GM23338 (cell line): ENCODE measurements around the gene NXN. TPM values are rescaled to one million over a fixed set of nuclear protein-coding genes. Genes with fewer than 3 reads are reported as not detected.

ENCODE experiments used
- ATAC-seq: fragments of 200-7000 bp; cut with Tn5 transposase; 3 replicates; pipeline ENCODE4 v1.9.1; 2020
- DNase-seq: peaks from one replicate; pipeline ENCODE4 v3.0.0-alpha.2; 2015; ENCODE audit warnings: low spot score
- H2AFZ ChIP-seq: fragments of 200-600 bp; sonication (generic); 2 replicates; pipeline ENCODE4 v1.8.0; 2016; ENCODE audit warnings: antibody characterized with exemption, mild to moderate bottlenecking, moderate library complexity
- H3F3A ChIP-seq: fragments of 200-600 bp; sonication (generic); replicated peaks from 2 replicates; pipeline ENCODE4 v1.8.0; 2017; ENCODE audit warnings: antibody characterized with exemption, mixed run types, low read depth
- H3K27ac ChIP-seq: fragments of 200-600 bp; sonication (generic); 2 replicates; pipeline ENCODE4 v1.6.1; 2016; ENCODE audit warnings: low read depth
- H3K27me3 ChIP-seq: fragments of 200-600 bp; sonication (generic); 2 replicates; pipeline ENCODE4 v1.8.0; 2016; ENCODE audit warnings: mild to moderate bottlenecking, mixed run types, moderate library complexity; ENCODE audit not compliant: insufficient read depth
- H3K36me3 ChIP-seq: fragments of 200-600 bp; sonication (generic); 2 replicates; pipeline ENCODE4 v1.8.0; 2016; ENCODE audit warnings: mild to moderate bottlenecking; ENCODE audit not compliant: insufficient read depth
- H3K4me1 ChIP-seq: fragments of 200-600 bp; sonication (generic); 2 replicates; pipeline ENCODE4 v1.8.0; 2016; ENCODE audit warnings: mild to moderate bottlenecking, moderate library complexity; ENCODE audit not compliant: insufficient read depth
- H3K4me2 ChIP-seq: fragments of 200-600 bp; sonication (generic); 2 replicates; pipeline ENCODE4 v1.7.1; 2017; ENCODE audit warnings: mixed run types
- H3K4me3 ChIP-seq: fragments of 200-600 bp; sonication (generic); 2 replicates; pipeline ENCODE4 v1.6.1; 2016; ENCODE audit warnings: mixed run types
- H3K79me2 ChIP-seq: fragments of 200-600 bp; sonication (generic); replicated peaks from 2 replicates; pipeline ENCODE4 v1.8.0; 2017; ENCODE audit warnings: mild to moderate bottlenecking; ENCODE audit not compliant: insufficient read depth
- H3K9me2 ChIP-seq: fragments of 200-600 bp; sonication (generic); 2 replicates; pipeline ENCODE4 v1.8.0; 2017; ENCODE audit not compliant: insufficient read depth
- H4K20me1 ChIP-seq: fragments of 200-600 bp; sonication (generic); replicated peaks from 2 replicates; pipeline ENCODE4 v1.8.0; 2017; ENCODE audit warnings: mild to moderate bottlenecking; ENCODE audit not compliant: insufficient read depth
- H3K27ac Mint-ChIP-seq: 2 replicates; pipeline ENCODE4 v1.8.0; 2020; ENCODE audit warnings: inconsistent platforms, mild to moderate bottlenecking, moderate library complexity, mixed read lengths
- H3K27me3 Mint-ChIP-seq: 3 replicates; pipeline ENCODE4 v1.8.0; 2022; ENCODE audit warnings: low read depth, mild to moderate bottlenecking, moderate library complexity, mixed read lengths, inconsistent platforms; ENCODE audit not compliant: insufficient read depth, poor library complexity
- H3K36me3 Mint-ChIP-seq: 3 replicates; pipeline ENCODE4 v1.8.0; 2021; ENCODE audit warnings: low read depth, mild to moderate bottlenecking, inconsistent platforms, moderate library complexity, mixed read lengths
- H3K4me1 Mint-ChIP-seq: 3 replicates; pipeline ENCODE4 v1.8.0; 2020; ENCODE audit warnings: mild to moderate bottlenecking, inconsistent platforms, mixed read lengths
- H3K4me3 Mint-ChIP-seq: 3 replicates; pipeline ENCODE4 v1.8.0; 2021; ENCODE audit warnings: moderate library complexity, mild to moderate bottlenecking, inconsistent platforms, mixed read lengths
- H3K9me3 Mint-ChIP-seq: 3 replicates; pipeline ENCODE4 v1.8.0; 2020; ENCODE audit warnings: moderate library complexity, mild to moderate bottlenecking, inconsistent platforms, mixed read lengths
- ETS1 ChIP-seq: IDR thresholded peaks from 2 replicates; pipeline ENCODE4 v1.6.1; 2016; ENCODE audit warnings: antibody characterized with exemption
- JUNB ChIP-seq: IDR thresholded peaks from one replicate; pipeline ENCODE4 v1.6.1; 2016; ENCODE audit warnings: antibody characterized with exemption; ENCODE audit not compliant: unreplicated experiment
- STAT1 ChIP-seq: IDR thresholded peaks from one replicate; pipeline ENCODE4 v1.6.1; 2016; ENCODE audit warnings: antibody characterized with exemption; ENCODE audit not compliant: unreplicated experiment
- ZNF114 ChIP-seq: fragments of 250-450 bp; sonication (Bioruptor Pico); IDR thresholded peaks from 2 replicates; pipeline ENCODE4 v1.5.0; 2020; ENCODE audit warnings: mild to moderate bottlenecking, moderate library complexity
- ZNF331 ChIP-seq: fragments of 250-450 bp; sonication (Bioruptor Pico); IDR thresholded peaks from 2 replicates; pipeline ENCODE4 v1.5.0; 2020; ENCODE audit warnings: low read depth, mild to moderate bottlenecking, moderate library complexity
- ZNF462 ChIP-seq: fragments of 250-450 bp; sonication (Bioruptor Pico); IDR thresholded peaks from 2 replicates; pipeline ENCODE4 v1.5.0; 2020; ENCODE audit warnings: mild to moderate bottlenecking, moderate library complexity
- polyA plus RNA-seq: library from polyadenylated mRNA; unstranded; fragments of >200 nt; fragmentation: Nextera tagmentation; extraction: Ambion mirVana; gene quantifications from 2 replicates; pipeline ENCODE4 v1.2.1, GENCODE V29; 2016
- total RNA-seq: library from RNA; depleted of rRNA; stranded (reverse); fragments of >200 nt; shearing (Covaris generic); gene quantifications from 2 replicates; pipeline ENCODE4 v1.2.3, GENCODE V29; 2014

Gene NXN
- total and polyA plus RNA-seq, 2 experiments from 2014 or later, result 31.8 to 105 TPM

- Mint-ChIP-seq H3K4me3 (no peak overlapping the region), H3K27ac (no peak overlapping the region), H3K36me3 (peaks cover 14% of the 10 kb centered on the region), H3K9me3 (no peaks in the 10 kb centered on the region; the same call in 2 of the 3 replicates), H3K4me1 (peaks cover 6% of the 10 kb centered on the region; the same call in 2 of the 3 replicates), H3K27me3 (peaks cover 15% of the 10 kb centered on the region)
- TF ChIP-seq ZNF331 (CRISPR knock-in tag), result no peak
- no peak for TF ChIP-seq ZNF114 (CRISPR knock-in tag)
- TF ChIP-seq ETS1, result no peak
- Histone ChIP-seq H3K27ac (no peak overlapping the region), H4K20me1 (no peaks in the 10 kb centered on the region; the same call in 1 of the 2 replicates), H3K79me2 (no peaks in the 10 kb centered on the region), H3K4me3 (no peak overlapping the region), H3K9me2 (no peaks in the 10 kb centered on the region), H2AFZ (no peak overlapping the region), H3K4me2 (no peak overlapping the region), H3K27me3 (no peaks in the 10 kb centered on the region), H3K36me3 (no peaks in the 10 kb centered on the region; the same call in 1 of the 2 replicates), H3F3A (no peaks in the 10 kb centered on the region), H3K4me1 (no peaks in the 10 kb centered on the region)
- no peak for ATAC-seq
- no peak for DNase-seq
Observed at GRCh38 chr17:802481-802880, 177.1 kb downstream of the NXN start.

GRCh38 chr17:801660-802059 is 177.9 kb downstream of the NXN start:
- Mint-ChIP-seq H3K36me3 (peaks cover 16% of the 10 kb centered on the region), H3K4me3 (no peak overlapping the region), H3K4me1 (peaks cover 6% of the 10 kb centered on the region; the same call in 2 of the 3 replicates), H3K9me3 (no peaks in the 10 kb centered on the region; the same call in 2 of the 3 replicates), H3K27ac (no peak overlapping the region), H3K27me3 (peaks cover 15% of the 10 kb centered on the region)
- ATAC-seq (no peak), DNase-seq (no peak)
- Histone ChIP-seq H3K9me2 (no peaks in the 10 kb centered on the region), H3K79me2 (no peaks in the 10 kb centered on the region), H3K4me1 (no peaks in the 10 kb centered on the region), H3K27me3 (no peaks in the 10 kb centered on the region), H3F3A (no peaks in the 10 kb centered on the region), H3K27ac (peak overlapping the region; percentile 39; the same call in 1 of the 2 replicates), H4K20me1 (no peaks in the 10 kb centered on the region; the same call in 1 of the 2 replicates), H2AFZ (no peak overlapping the region), H3K4me2 (no peak overlapping the region), H3K4me3 (no peak overlapping the region), H3K36me3 (no peaks in the 10 kb centered on the region; the same call in 1 of the 2 replicates)
- no peak for TF ChIP-seq ZNF114 (CRISPR knock-in tag)
- no peak for TF ChIP-seq ZNF331 (CRISPR knock-in tag)
- TF ChIP-seq JUNB, result no peak
- no peak for TF ChIP-seq STAT1
- no peak for TF ChIP-seq ZNF462 (CRISPR knock-in tag)
